Bone marrow (tissue), 2 donors: ENCODE measurements around the gene NPHP4.

ENCODE experiments used
- DNase-seq, 2 donors: peaks; one replicate each; lab custom pipeline; 2025; lab: John Stamatoyannopoulos, UW

The NPHP4 gene

GRCh38 chr1:5989731-5990271 is 2.4 kb downstream of the NPHP4 start:
- no peak for DNase-seq

- DNase-seq: no peak
These were observed 3.0 kb downstream of the NPHP4 start for GRCh38 chr1:5989286-5989605.

GRCh38 chr1:5988596-5989285 is 3.5 kb downstream of the NPHP4 start:
- no peak for DNase-seq

GRCh38 chr1:5986018-5986417 is 6.2 kb downstream of the NPHP4 start:
- no peak for DNase-seq

GRCh38 chr1:5985250-5985649 is 7.0 kb downstream of the NPHP4 start:
- no peak for DNase-seq

GRCh38 chr1:5983361-5984103 is 8.7 kb downstream of the NPHP4 start:
- DNase-seq: no peak

GRCh38 chr1:5982868-5983267 is 9.4 kb downstream of the NPHP4 start:
- no peak for DNase-seq

GRCh38 chr1:5982276-5982675 is 9.9 kb downstream of the NPHP4 start:
- no peak for DNase-seq

- DNase-seq: no peak
These were observed 11.2 kb downstream of the NPHP4 start for GRCh38 chr1:5981009-5981380.

GRCh38 chr1:5980314-5981008 is 11.8 kb downstream of the NPHP4 start:
- no peak for DNase-seq

GRCh38 chr1:5979536-5980313 is 12.5 kb downstream of the NPHP4 start:
- DNase-seq: no peak

GRCh38 chr1:5978452-5978851 is 13.8 kb downstream of the NPHP4 start:
- DNase-seq: no peak

- no peak for DNase-seq
These were observed 14.5 kb downstream of the NPHP4 start for GRCh38 chr1:5977494-5978444.

- no peak for DNase-seq
These were observed 15.3 kb downstream of the NPHP4 start for GRCh38 chr1:5976726-5977493.

GRCh38 chr1:5976231-5976630 is 16.0 kb downstream of the NPHP4 start:
- no peak for DNase-seq

GRCh38 chr1:5975133-5975880 is 16.9 kb downstream of the NPHP4 start:
- peak in 1 of 2 donors; percentile 15 for DNase-seq

GRCh38 chr1:5974631-5975030 is 17.6 kb downstream of the NPHP4 start:
- no peak for DNase-seq

GRCh38 chr1:5973771-5974170 is 18.5 kb downstream of the NPHP4 start:
- DNase-seq: no peak

- DNase-seq: no peak
These were observed 20.1 kb downstream of the NPHP4 start for GRCh38 chr1:5972198-5972520.
